GM12874 (cell line): ENCODE data around the gene C9orf85.

Experiments
- TF ChIP-seq, protein P1 (sequence below): IDR thresholded peaks from 2 replicates; pipeline ENCODE4 v1.5.1; 2011; ENCODE audit warnings: low read depth, mild to moderate bottlenecking, control low read depth, low read length, moderate library complexity; ENCODE audit not compliant: insufficient read depth

C9orf85 gene

GRCh38 chr9:71884005-71884404 lies 27.4 kb upstream of the C9orf85 start:
- TF ChIP-seq, protein P1, sequence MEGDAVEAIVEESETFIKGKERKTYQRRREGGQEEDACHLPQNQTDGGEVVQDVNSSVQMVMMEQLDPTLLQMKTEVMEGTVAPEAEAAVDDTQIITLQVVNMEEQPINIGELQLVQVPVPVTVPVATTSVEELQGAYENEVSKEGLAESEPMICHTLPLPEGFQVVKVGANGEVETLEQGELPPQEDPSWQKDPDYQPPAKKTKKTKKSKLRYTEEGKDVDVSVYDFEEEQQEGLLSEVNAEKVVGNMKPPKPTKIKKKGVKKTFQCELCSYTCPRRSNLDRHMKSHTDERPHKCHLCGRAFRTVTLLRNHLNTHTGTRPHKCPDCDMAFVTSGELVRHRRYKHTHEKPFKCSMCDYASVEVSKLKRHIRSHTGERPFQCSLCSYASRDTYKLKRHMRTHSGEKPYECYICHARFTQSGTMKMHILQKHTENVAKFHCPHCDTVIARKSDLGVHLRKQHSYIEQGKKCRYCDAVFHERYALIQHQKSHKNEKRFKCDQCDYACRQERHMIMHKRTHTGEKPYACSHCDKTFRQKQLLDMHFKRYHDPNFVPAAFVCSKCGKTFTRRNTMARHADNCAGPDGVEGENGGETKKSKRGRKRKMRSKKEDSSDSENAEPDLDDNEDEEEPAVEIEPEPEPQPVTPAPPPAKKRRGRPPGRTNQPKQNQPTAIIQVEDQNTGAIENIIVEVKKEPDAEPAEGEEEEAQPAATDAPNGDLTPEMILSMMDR, result no peak

DNA sequence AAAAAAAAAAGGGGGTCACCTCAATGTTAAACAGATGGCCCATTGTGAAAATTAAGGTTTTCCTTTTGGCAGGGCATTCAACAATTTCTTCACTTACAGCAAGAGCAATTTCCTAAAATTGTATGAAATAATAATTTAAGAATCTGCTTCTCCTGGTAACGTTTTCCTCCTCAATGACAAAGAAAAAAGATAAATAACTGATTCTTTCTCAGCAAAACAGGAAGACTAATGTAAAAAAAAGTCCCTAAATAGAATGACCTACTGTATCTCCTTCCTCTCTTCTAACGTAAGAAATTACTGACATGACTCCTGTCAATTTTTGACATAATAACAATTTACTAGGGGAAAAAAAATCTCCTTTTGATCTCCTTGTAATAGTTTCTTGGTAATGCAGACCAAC lies 26.0 kb upstream of the C9orf85 start:
- TF ChIP-seq, protein P1, result no peak

DNA sequence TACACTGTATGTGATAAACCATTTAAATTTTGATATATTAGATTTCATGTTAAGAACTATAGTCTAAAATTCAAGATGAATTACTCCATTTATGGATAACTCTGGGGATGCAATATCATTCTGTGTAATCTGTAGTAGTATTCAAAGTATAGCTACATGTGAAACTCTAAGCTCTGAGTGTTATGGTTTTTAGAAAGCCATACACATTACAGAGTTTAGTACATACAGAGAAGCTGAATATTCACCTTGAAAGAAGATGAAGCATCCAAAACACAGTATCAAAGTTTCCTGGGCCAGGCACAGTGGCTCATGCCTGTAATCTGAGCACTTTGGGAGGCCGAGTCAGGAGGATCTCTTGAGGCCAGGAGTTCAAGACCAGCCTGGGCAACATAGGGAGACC lies 25.4 kb upstream of the C9orf85 start:
- TF ChIP-seq, protein P1, result no peak

DNA sequence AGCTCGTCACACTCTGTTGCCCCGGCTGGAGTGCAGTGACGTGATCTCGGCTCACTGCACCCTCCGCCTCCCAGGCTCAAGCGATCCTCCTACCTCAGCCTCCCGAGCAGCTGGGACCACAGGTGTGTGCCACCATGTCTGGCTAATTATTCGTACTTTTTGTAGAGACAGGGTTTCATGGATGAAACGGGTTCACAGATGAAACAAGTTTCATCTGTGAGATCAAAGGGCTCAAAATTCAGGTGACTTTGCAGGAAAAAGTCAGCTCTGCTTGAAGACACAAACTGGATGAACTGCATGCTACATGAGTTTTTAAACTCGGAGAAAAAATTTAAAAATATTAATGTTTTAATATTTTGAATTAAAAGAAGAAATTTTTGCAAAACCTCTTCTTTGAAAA lies 24.9 kb upstream of the C9orf85 start:
- TF ChIP-seq, protein P1, result no peak

DNA sequence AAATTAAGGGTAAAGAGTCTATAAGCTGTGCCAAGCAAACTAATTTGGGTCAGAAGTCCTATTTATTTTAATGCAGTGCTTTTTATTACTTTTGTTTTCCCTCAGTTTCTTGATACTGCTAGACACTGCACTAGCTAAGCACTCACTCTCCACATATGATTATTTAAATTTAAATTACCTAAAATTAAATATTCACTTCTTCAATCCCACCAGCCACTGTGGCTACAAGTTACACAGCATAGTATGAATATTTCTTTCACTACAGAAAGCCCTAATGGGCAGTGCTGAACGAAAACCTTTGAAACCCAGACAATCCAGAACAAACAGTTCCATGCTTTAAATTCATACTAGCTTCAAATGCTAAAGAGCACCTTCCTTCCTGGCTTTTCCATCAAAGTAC lies 24.1 kb upstream of the C9orf85 start:
- TF ChIP-seq, protein P1, result no peak

- TF ChIP-seq, protein P1, result no peak
Measured at GRCh38 chr9:71890042-71890679, 21.3 kb upstream of the C9orf85 start.

DNA sequence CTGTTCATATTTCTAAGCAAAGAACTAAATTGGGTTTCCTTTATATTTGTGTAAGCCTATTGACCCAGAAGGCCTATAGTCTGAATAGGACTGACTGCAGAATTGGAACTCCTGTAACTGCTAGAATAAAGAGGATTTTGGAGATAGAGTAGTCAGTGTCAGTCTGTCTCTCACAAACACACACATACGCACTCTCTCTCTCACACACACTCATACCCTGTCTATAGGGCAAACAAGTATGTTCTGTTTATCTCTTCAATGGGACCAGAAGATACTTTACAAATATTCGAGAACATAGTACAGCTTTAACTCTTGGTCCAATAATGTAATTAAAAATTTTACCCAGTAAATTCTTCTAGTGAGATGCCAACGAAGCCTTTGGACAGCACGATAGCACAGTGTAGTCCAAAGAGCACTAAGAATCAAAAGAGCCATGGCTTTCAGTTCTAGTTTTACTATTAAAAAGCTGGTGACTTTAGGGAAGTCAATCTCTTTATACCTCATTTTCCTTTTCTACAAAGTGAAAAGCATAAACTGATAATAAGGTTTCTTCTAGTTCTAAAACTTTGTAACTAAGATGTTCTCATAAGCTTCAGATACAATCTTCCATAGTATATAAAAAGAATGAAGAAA lies 19.8 kb upstream of the C9orf85 start:
- TF ChIP-seq, protein P1, result no peak
